H1 (cell line): ENCODE data around the gene CBFB. TPM values are rescaled to one million over a fixed set of nuclear protein-coding genes. Genes with fewer than 3 reads are reported as not detected.

Experiments
- SIX5 ChIP-seq: IDR thresholded peaks from 2 replicates; pipeline ENCODE4 v1.6.1; 2011; ENCODE audit warnings: mild to moderate bottlenecking, low read depth, low read length
- polyA plus RNA-seq, 7 experiments: library from polyadenylated mRNA; depleted of rRNA in 3 of 7; stranded (reverse) in 5 of 7; unstranded in 2 of 7; fragments of >200 nt in 5 of 7; fragments of 200-250 nt in 2 of 7; gene quantifications; 1 replicate in 5 of 7; 2 replicates in 1 of 7; 4 replicates in 1 of 7; pipeline versions ENCODE4 v1.2.1 to v1.2.3, GENCODE V29; 2011 to 2013; ENCODE audit warnings: missing spikeins in 2 of 7, mixed read lengths in 2 of 7
- total RNA-seq: library from RNA; stranded (reverse); fragmentation: NEBNext Ultra II Directional; extraction: Animal tissue kit (Norgen Biotek cat#: 25700); gene quantifications from 2 replicates; pipeline ENCODE4 v1.2.1, GENCODE V29; 2021
- TF ChIP-seq, protein P1 (sequence below): fragments of 300-600 bp; sonication (generic); IDR thresholded peaks from 2 replicates; pipeline ENCODE4 v1.7.1; 2012; ENCODE audit warnings: low read length, moderate library complexity, mild to moderate bottlenecking, inconsistent platforms; ENCODE audit not compliant: insufficient replicate concordance

CBFB gene
- total and polyA plus RNA-seq, 2 of the 8 experiments (the other 6 are each of a cell fraction or from before 2014, with no cell fraction given): 11.5 to 31.6 TPM

DNA sequence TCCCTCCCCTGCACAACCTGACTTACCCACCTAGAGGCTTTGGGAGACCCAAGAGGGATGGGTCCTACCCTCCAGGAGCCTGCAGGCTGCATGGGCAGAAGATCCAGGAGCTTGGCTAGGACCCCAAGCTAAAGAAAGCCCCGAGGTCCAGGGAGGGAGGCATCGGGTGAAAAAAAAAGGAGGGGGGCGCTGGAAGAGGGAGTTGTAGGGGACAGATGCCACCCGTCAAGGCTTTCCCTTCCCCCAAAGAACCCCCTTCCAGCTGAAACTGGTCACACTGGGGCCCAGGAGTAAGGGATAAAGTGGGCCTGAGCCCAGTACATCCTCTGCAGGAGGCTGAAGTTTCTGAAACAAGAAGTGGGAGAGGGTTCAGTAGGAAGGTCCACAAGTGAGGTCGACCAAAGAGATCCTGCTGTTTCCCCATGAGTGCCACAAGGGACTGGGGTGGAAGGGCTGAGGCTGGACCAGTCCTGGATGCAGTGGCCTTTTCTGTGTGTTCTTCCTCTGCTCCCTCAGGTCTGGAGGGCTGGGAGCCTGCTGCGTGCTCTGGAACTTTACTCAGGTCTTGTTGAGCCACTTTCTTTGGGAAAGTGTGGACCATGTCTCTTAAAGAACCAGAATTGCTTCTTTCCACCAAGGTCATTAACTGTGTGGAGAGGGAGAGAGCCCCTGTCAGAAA is 14.2 kb upstream of the CBFB start (continued):
- TF ChIP-seq, protein P1, sequence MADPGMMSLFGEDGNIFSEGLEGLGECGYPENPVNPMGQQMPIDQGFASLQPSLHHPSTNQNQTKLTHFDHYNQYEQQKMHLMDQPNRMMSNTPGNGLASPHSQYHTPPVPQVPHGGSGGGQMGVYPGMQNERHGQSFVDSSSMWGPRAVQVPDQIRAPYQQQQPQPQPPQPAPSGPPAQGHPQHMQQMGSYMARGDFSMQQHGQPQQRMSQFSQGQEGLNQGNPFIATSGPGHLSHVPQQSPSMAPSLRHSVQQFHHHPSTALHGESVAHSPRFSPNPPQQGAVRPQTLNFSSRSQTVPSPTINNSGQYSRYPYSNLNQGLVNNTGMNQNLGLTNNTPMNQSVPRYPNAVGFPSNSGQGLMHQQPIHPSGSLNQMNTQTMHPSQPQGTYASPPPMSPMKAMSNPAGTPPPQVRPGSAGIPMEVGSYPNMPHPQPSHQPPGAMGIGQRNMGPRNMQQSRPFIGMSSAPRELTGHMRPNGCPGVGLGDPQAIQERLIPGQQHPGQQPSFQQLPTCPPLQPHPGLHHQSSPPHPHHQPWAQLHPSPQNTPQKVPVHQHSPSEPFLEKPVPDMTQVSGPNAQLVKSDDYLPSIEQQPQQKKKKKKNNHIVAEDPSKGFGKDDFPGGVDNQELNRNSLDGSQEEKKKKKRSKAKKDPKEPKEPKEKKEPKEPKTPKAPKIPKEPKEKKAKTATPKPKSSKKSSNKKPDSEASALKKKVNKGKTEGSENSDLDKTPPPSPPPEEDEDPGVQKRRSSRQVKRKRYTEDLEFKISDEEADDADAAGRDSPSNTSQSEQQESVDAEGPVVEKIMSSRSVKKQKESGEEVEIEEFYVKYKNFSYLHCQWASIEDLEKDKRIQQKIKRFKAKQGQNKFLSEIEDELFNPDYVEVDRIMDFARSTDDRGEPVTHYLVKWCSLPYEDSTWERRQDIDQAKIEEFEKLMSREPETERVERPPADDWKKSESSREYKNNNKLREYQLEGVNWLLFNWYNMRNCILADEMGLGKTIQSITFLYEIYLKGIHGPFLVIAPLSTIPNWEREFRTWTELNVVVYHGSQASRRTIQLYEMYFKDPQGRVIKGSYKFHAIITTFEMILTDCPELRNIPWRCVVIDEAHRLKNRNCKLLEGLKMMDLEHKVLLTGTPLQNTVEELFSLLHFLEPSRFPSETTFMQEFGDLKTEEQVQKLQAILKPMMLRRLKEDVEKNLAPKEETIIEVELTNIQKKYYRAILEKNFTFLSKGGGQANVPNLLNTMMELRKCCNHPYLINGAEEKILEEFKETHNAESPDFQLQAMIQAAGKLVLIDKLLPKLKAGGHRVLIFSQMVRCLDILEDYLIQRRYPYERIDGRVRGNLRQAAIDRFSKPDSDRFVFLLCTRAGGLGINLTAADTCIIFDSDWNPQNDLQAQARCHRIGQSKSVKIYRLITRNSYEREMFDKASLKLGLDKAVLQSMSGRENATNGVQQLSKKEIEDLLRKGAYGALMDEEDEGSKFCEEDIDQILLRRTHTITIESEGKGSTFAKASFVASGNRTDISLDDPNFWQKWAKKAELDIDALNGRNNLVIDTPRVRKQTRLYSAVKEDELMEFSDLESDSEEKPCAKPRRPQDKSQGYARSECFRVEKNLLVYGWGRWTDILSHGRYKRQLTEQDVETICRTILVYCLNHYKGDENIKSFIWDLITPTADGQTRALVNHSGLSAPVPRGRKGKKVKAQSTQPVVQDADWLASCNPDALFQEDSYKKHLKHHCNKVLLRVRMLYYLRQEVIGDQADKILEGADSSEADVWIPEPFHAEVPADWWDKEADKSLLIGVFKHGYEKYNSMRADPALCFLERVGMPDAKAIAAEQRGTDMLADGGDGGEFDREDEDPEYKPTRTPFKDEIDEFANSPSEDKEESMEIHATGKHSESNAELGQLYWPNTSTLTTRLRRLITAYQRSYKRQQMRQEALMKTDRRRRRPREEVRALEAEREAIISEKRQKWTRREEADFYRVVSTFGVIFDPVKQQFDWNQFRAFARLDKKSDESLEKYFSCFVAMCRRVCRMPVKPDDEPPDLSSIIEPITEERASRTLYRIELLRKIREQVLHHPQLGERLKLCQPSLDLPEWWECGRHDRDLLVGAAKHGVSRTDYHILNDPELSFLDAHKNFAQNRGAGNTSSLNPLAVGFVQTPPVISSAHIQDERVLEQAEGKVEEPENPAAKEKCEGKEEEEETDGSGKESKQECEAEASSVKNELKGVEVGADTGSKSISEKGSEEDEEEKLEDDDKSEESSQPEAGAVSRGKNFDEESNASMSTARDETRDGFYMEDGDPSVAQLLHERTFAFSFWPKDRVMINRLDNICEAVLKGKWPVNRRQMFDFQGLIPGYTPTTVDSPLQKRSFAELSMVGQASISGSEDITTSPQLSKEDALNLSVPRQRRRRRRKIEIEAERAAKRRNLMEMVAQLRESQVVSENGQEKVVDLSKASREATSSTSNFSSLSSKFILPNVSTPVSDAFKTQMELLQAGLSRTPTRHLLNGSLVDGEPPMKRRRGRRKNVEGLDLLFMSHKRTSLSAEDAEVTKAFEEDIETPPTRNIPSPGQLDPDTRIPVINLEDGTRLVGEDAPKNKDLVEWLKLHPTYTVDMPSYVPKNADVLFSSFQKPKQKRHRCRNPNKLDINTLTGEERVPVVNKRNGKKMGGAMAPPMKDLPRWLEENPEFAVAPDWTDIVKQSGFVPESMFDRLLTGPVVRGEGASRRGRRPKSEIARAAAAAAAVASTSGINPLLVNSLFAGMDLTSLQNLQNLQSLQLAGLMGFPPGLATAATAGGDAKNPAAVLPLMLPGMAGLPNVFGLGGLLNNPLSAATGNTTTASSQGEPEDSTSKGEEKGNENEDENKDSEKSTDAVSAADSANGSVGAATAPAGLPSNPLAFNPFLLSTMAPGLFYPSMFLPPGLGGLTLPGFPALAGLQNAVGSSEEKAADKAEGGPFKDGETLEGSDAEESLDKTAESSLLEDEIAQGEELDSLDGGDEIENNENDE: no peak
- no peak for TF ChIP-seq SIX5
- TF ChIP-seq, all 59 proteins: peak for 0
